PFSK-1 (cell line): ENCODE data around the gene DRGX.

Source experiments
- FOXP2 ChIP-seq: optimal IDR thresholded peaks from 2 replicates; pipeline ENCODE3; 2011; ENCODE audit warnings: borderline replicate concordance, control low read depth, inconsistent platforms; ENCODE audit not compliant: insufficient read depth; ENCODE audit errors: extremely low read length, extremely low read depth
- POLR2AphosphoS5 ChIP-seq: IDR thresholded peaks from 2 replicates; pipeline ENCODE4 v1.6.1; 2012; ENCODE audit warnings: low read depth, mild to moderate bottlenecking, control low read depth, low read length, moderate library complexity
- REST ChIP-seq, 2 experiments: IDR thresholded peaks; 2 replicates each; pipeline versions ENCODE4 v1.6.1 to v1.8.0; 2011 to 2012; ENCODE audit warnings: low read depth in 2 of 2, low read length in 2 of 2, control low read depth in 1 of 2, inconsistent platforms in 1 of 2, mild to moderate bottlenecking in 1 of 2, moderate library complexity in 1 of 2; ENCODE audit not compliant: insufficient read depth in 1 of 2
- SIN3A ChIP-seq: IDR thresholded peaks from 2 replicates; pipeline ENCODE4 v1.6.1; 2012; ENCODE audit warnings: mild to moderate bottlenecking, low read length, moderate library complexity, borderline replicate concordance; ENCODE audit not compliant: insufficient read depth
- TAF1 ChIP-seq: IDR thresholded peaks from 2 replicates; pipeline ENCODE4 v1.6.1; 2012; ENCODE audit warnings: low read length, control low read depth, borderline replicate concordance; ENCODE audit not compliant: insufficient read depth

The DRGX gene

DNA sequence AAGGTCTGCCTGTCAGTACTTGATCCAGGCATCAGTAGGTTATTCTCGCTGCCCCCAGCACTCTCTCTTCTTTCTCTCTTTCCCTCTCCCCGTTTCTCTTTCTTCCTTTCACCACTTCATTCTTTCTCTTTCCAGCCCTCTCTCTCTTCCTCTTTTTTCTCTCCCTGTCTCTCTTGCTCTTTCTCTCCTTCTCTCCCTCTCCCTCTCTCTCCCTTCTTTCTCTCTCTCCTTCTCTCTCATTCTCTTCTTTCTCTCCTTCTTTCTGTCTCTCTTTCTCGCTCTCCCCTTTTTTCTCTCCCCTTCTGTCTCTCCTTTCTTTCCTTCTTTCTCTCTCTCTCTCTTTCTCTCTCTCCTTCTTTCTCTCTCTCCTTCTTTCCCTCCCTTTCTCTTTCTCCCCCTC lies 7.5 kb upstream of the DRGX start:
- TF ChIP-seq SIN3A: no peak
- no peak for TF ChIP-seq FOXP2
- TF ChIP-seq POLR2AphosphoS5: no peak
- no peak for TF ChIP-seq REST (IDR thresholded peaks at IDR 0.05; ENCODE audit: insufficient read depth in 1 of 2, low read depth in 2 of 2, low read length in 2 of 2)
- TF ChIP-seq TAF1: no peak

- TF ChIP-seq REST (IDR thresholded peaks at IDR 0.05; ENCODE audit: insufficient read depth in 1 of 2, low read depth in 2 of 2, low read length in 2 of 2) (no peak), FOXP2 (no peak), SIN3A (no peak), POLR2AphosphoS5 (no peak), TAF1 (no peak)
Measured at GRCh38 chr10:49400365-49400764, 4.5 kb upstream of the DRGX start.

DNA sequence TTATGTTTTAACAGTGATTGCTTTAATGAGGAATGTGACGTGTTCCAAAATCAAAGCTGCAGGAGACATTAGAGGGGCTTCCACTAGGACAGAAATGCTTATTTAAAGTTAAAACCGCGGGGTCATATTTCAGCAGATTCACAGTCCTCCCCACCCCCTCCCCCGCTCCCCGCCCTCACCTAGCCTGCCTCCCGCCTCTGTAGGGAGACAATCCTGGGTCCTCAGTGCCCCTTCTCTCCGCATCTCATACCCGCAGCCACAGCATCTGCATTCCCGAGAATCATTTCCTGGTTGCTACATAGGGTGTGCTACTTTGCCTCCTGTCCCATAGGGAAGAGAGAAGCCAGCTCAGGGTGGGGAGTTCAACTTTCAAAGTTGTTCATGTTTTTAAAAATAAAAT lies 3.1 kb upstream of the DRGX start:
- TF ChIP-seq POLR2AphosphoS5 (no peak), REST (IDR thresholded peaks at IDR 0.05; ENCODE audit: insufficient read depth in 1 of 2, low read depth in 2 of 2, low read length in 2 of 2) (no peak), TAF1 (no peak), FOXP2 (no peak), SIN3A (no peak)

GRCh38 chr10:49398000-49398861 lies 2.3 kb upstream of the DRGX start:
- TF ChIP-seq POLR2AphosphoS5 (no peak), SIN3A (peak; percentile 32; the same call in 1 of the 2 replicates), REST (IDR thresholded peaks at IDR 0.05; ENCODE audit: insufficient read depth in 1 of 2, low read depth in 2 of 2, low read length in 2 of 2) (peak; percentile 96 to 97)
